ENCODE data around the gene SMIM35. TPM values are rescaled to one million over a fixed set of nuclear protein-coding genes. Genes with fewer than 3 reads are reported as not detected.

The SMIM35 gene
- total and polyA plus RNA-seq, 2 of the 13 experiments (the other 11 are each of a cell fraction or from before 2014, with no cell fraction given), result not detected

DNA sequence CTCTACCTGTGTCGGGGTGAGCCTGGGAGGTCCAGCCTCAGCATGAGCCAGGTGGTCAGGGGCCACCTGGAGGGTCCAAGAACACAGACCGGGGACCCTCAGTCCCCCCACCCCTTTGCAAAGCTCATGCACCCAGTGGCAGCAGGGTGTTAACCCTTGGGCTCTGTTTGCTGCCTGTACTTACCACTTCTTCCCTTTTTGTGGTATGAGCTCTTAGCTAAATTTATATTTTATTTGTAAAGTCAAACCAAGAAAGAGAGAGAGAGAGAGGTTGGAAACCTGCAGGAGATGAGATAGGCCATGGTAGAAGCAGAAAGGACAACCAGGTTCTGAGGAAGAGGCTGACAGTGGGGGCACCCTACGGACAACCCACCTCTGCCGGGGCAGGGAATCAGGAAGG, 70.7 kb downstream of the SMIM35 start:
- Histone ChIP-seq H3K4me1 (ENCODE audit: insufficient read depth, low read length) (no peaks in the 10 kb centered on the region), H3K27ac (ENCODE audit: extremely low read length, insufficient read depth, low read length) (no peak overlapping the region), H3K36me3 (replicated peaks in 1 of 2; ENCODE audit: control insufficient read depth in 1 of 2, insufficient read depth in 2 of 2, low read length in 2 of 2) (no peaks in the 10 kb centered on the region), H3K9ac (ENCODE audit: insufficient read depth, low read depth, low read length) (no peak overlapping the region), H4K20me1 (ENCODE audit: insufficient read depth, low read length) (no peaks in the 10 kb centered on the region), H3K4me2 (ENCODE audit: low read depth, low read length) (no peak overlapping the region), H3K9me3 (ENCODE audit: low read length) (peaks cover 10% of the 10 kb centered on the region; the same call in 1 of the 2 replicates), H3K27me3 (ENCODE audit: control insufficient read depth in 1 of 2, insufficient read depth in 2 of 2, low read length in 2 of 2) (peaks cover 2 to 26% of the 10 kb centered on the region in 2 experiments; a peak in 2 of 5 replicates), H3K4me3 (replicated peaks in 1 of 3; ENCODE audit: insufficient read depth in 1 of 3, low read depth in 2 of 3, low read length in 3 of 3) (no peak overlapping the region), H2AFZ (ENCODE audit: low read length) (no peak overlapping the region), H3K79me2 (ENCODE audit: insufficient read depth, low read length) (no peaks in the 10 kb centered on the region)
- intact Hi-C loops (cut with micrococcal nuclease; ENCODE audit: unreplicated experiment) (no loop called here), in situ Hi-C loops (cut with HindIII; ENCODE audit: extremely low pct_ligation_motif_present, low pct_unique_long_range_greater_than_20kb) (no loop called here)
- DNase-seq (ENCODE audit: low spot score) (no peak), ATAC-seq (no peak), FAIRE-seq (no peak)
- ChIA-PET POLR2A (no interaction called here), CTCF (ENCODE audit: low intra/inter-chr PET ratio, low total read pairs) (no interaction called here)
- TF ChIP-seq NR2C2 (CRISPR knock-in tag; IDR thresholded peaks at IDR 0.05; ENCODE audit: borderline replicate concordance) (no peak), ZNF235 (CRISPR knock-in tag; IDR thresholded peaks at IDR 0.05; ENCODE audit: borderline replicate concordance) (no peak), JDP2 (CRISPR knock-in tag; IDR thresholded peaks at IDR 0.05; ENCODE audit: borderline replicate concordance) (no peak), ZNF180 (CRISPR knock-in tag; IDR thresholded peaks at IDR 0.05; ENCODE audit: borderline replicate concordance, low read depth) (no peak), SIN3B (IDR thresholded peaks at IDR 0.05; ENCODE audit: low read length) (no peak), ZNF138 (CRISPR knock-in tag; IDR thresholded peaks at IDR 0.05; ENCODE audit: low read depth) (no peak), ISL2 (CRISPR knock-in tag; IDR thresholded peaks at IDR 0.05) (no peak), TBP (CRISPR knock-in tag; IDR thresholded peaks at IDR 0.05) (no peak), MYC (CRISPR knock-in tag; IDR thresholded peaks at IDR 0.05; ENCODE audit: borderline replicate concordance) (no peak), ZNF713 (CRISPR knock-in tag; IDR thresholded peaks at IDR 0.05) (no peak)
- TF ChIP-seq, protein P1, sequence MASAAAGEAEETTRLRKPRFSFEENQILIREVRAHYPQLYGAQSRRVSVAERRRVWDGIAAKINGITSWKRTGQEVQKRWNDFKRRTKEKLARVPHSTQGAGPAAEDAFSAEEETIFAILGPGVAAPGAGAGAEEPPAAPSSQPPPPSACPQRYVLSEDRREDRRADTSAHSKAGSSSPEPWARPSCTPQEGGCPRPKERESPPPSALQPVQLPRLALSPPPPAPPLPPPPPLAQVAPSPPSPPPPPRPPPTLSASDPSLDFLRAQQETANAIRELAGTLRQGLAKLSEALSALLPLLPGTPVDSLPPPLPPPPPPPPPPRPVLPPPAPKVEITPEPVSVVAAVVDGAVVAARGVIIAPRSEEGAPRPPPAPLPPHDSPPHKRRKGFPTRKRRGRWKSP (CRISPR knock-in tag; IDR thresholded peaks at IDR 0.05), result no peak
- WGBS (ENCODE audit: low lambda C conversion rate), result 27% methylated on average over 4 of the region's 4 CpGs
- no TSS peak for BruUV-seq (replicated peaks)
